Right lobe of liver (tissue), 4 donors: Measurements from ENCODE around the gene MPST.

Experiments
- CTCF ChIP-seq, 4 donors: fragments of 200-600 bp in 3 of 4; fragments of 450-650 bp in 1 of 4; IDR thresholded peaks; one replicate each; pipeline versions ENCODE4 v1.5.1 to v1.8.0; 2016 to 2022; ENCODE audit warnings: antibody characterized with exemption in 4 of 4, mild to moderate bottlenecking in 2 of 4
- POLR2A ChIP-seq: fragments of 450-650 bp; IDR thresholded peaks from one replicate; pipeline ENCODE4 v1.6.1; 2017; ENCODE audit warnings: antibody characterized with exemption, mild to moderate bottlenecking
- donor health status: DM: no; HTN: no; CAD: no.
- donor health status: DM: no; HTN: no; CAD: no.
- donor health status: DM: no; HTN: yes; CAD: no.

- TF ChIP-seq CTCF (IDR thresholded peaks at IDR 0.05) (no peak), POLR2A (no peak)
Measured at GRCh38 chr22:36979016-36979910, 40.3 kb upstream of the MPST start.
